ENCODE data around the gene NFIC. TPM values are rescaled to one million over a fixed set of nuclear protein-coding genes. Genes with fewer than 3 reads are reported as not detected.
"Not testable (repeated sequence)": the region's sequence is repeated elsewhere in the genome, so short reads cannot be mapped to it uniquely, and the experiment has no call there.

NFIC gene
- total RNA-seq, 2 donors from 2014 or later: 144 to 173 TPM

- DNase-seq: peak; percentile 99
- intact Hi-C loops (cut with DNase I): no loop called here
- peak; percentile 96 to 99 for ATAC-seq
Measured at GRCh38 chr19:3505598-3506383, 139.4 kb downstream of the NFIC start, which contains the start of gene FZR1. TSS of gene FZR1 (plus strand) at chr19:3506311. CDS start at chr19:3522990, 16,679 bp downstream.

- peak; percentile 48 for DNase-seq
- ATAC-seq: peak; percentile 7 to 13
- intact Hi-C loops (cut with DNase I): no loop called here
Measured at GRCh38 chr19:3506384-3507340, 140.3 kb downstream of the NFIC start.

- intact Hi-C loops (cut with DNase I): no loop called here
- DNase-seq: no peak
- ATAC-seq: peak in 1 of 2 donors; percentile 3
Measured at GRCh38 chr19:3507371-3508120, 141.2 kb downstream of the NFIC start.

DNA sequence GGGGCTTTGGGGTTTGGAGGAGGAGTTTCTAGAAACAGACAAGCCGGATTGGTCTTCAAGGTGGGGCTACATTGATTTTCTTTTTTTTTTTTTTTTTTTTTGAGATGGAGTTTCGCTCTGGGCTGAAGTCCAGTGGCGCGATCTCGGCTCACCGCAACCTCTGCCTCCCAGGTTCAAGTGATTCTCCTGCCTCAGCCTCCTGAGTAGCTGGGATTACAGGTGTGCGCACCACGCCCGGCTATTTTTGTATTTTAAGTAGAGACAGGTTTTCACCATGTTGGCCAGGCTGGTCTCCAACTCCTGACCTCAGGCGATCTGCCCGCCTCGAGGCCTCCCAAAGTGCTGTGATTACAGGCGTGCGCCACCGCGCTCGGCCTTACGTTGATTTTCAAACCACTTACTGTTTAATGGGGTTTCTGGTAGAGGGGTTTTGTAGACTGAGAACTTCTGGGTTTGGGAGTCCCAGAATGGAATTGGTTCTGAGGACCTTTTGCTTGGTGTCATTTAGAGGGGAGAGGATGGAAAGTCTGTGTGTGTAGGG is 141.8 kb downstream of the NFIC start:
- ATAC-seq; DNase-seq; intact Hi-C loops (cut with DNase I): not testable (repeated sequence)

- intact Hi-C loops (cut with DNase I): no loop called here
- DNase-seq (no peak), ATAC-seq (no peak)
Measured at GRCh38 chr19:3508771-3509535, 142.6 kb downstream of the NFIC start.

DNA sequence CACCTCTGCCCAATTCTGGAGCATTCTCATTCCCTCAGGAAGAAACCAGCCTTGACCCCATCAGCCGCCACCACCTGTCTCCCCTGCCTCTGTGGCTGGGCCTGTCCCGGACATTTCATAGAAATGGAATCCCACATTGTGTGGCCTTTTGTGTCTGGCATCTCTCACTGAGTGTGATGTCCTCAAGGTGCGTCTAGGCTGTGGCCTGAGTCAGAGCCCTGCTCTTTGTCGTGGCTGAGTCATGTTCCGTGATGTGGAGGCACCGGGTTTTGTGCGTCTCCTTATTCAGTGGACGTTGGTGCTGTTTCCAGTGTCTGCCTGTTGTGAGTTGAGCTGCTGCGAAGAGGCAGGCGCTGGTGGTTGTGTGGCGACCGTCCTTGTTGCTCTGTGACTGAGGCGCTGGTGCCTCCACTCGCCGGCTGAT is 143.2 kb downstream of the NFIC start:
- DNase-seq (no peak), ATAC-seq (no peak)
- intact Hi-C loops (cut with DNase I): no loop called here

DNA sequence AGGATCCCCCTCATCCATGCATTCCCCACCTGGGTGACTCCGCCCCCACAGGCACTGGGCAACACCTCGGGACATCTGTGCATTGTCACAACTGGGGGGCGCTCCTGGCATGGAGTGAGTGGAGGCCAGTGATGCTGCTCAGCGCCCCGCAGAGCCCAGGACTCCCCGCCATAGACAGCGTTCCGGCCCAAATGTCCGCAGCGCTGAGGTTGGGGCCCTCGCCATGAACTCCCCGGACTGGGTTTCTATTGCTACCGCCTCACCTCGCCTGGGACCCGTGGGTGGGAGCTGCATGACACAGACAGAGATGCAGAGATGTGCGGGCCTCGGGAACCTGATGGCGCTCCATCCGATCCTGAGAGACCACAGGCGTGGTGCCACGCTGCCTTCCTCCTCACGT is 144.3 kb downstream of the NFIC start:
- DNase-seq (no peak), ATAC-seq (no peak)
- intact Hi-C loops (cut with DNase I): no loop called here

DNA sequence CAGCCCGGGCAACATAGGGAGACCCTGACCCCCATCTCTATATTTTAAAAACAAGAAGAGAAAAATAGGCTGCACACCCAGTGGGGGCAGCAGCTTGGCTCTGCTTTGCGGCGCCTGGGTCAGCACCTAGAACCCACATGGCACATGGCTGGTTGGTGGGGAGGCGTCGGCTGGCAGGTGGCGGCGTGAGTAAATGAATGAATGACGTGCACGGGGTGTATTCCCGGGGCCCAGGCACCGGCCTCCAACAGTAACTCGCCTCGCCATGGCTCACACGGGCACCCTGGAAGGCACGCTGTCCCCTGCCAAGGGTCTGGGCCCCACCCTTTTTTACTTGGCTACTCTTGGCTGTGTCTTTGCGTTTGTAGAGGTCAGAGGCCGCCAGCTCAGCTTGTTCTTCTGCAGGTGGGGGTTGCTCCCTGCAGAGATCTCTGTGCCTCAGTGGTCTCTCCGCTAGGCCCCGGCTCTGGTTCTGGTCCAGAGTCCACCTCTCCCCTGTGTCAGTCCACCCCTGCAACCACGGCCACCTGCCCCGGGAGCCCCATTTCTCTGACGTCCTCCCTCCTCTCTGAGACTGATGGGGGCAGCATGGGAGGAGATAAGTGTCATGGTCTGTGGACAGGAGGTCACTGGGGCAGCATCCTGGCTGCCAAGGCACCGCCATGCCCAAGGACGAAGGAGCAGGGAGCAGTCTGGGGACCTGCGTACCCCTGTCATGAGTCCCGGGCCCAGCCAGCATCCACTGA is 145.3 kb downstream of the NFIC start:
- no peak for ATAC-seq
- DNase-seq: no peak

DNA sequence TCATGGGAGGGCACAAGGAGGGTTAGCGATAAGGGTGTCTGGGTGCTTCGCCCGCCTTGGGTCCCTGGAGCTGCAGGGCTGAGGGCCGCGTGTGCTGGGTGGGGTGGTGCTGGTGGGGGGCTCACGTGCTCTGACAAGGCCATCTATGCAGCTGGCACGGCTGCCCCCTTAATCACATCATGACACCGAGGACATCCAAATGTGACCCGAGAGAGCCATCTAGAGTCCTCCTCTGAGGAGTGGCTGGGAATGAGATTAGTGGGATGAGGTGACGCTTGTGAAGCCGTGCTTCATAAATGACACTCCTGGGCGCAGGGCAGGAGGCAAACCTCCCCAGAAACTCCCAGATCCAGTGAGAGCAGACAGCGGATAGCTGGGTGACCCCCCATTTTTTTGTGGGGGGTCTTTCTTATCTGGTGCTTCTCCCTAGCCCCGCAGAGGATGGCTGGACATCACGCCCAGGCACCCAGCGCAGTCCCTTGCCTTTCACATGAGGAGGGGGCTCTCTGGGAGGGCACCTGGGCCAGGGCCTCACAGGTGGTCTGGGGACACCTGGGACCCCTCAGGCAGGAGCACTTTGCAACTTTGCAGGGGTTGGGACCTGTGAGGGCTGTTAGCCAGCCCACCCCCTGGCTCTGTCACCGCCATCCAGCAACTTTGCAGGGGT is 146.3 kb downstream of the NFIC start:
- intact Hi-C loops (cut with DNase I): no loop called here
- DNase-seq (no peak), ATAC-seq (peak in 1 of 2 donors; percentile 16)

More for the DNA sequence above, 145.3 kb downstream of the NFIC start:
- intact Hi-C loops (cut with DNase I): no loop called here

GRCh38 chr19:3513229-3514140 is 147.1 kb downstream of the NFIC start:
- ATAC-seq (peak; percentile 14 to 56), DNase-seq (no peak)
- intact Hi-C loops (cut with DNase I): no loop called here

GRCh38 chr19:3514930-3515329 is 148.5 kb downstream of the NFIC start:
- DNase-seq: no peak
- intact Hi-C loops (cut with DNase I): no loop called here
- no peak for ATAC-seq

GRCh38 chr19:3515891-3516422 is 149.6 kb downstream of the NFIC start:
- ATAC-seq: no peak
- intact Hi-C loops (cut with DNase I): no loop called here

DNA sequence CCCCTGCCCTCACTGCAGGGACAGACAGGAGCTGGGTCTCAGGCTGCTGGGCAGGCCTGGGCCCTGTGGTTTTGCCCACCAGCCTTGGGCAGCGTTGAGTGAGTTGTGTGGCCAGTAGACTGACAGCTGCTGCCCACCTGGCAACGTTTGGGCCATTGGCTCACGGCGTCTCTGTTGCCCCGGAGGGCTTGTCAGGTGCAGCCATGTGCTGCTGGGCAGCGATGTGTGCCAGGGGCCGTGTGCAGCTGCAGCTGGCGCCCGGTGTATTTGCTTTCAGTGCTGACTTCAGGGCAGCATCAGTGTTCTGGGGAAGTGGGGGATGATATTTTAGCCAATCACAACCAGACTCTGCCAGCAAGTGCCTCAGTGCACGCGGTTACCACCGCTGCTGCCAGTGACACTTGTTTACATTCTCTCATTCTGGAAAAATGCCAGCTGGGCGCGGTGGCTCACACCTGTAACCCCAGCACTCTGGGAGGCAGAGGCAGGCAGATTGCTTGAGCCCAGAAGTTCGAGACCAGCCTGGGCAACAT is 150.4 kb downstream of the NFIC start:
- intact Hi-C loops (cut with DNase I): no loop called here
- ATAC-seq: no peak
- DNase-seq: no peak

More at GRCh38 chr19:3515891-3516422, 149.6 kb downstream of the NFIC start:
- DNase-seq: no peak

- ATAC-seq: no peak
- intact Hi-C loops (cut with DNase I): no loop called here
- DNase-seq: no peak
Measured at GRCh38 chr19:3517638-3518037, 151.3 kb downstream of the NFIC start.

- intact Hi-C loops (cut with DNase I): no loop called here
- DNase-seq (no peak), ATAC-seq (no peak)
Measured at GRCh38 chr19:3518255-3518654, 151.9 kb downstream of the NFIC start.

Measured in left cardiac atrium (tissue), 4 donors.